SIG-M5 (cell line): ENCODE data around the gene TRAPPC1.
A peak's percentile ranks its signal among the peaks of the same experiment; 100 is the strongest.

ENCODE experiments used
- DNase-seq: peaks from one replicate; lab custom pipeline; 2025; lab: John Stamatoyannopoulos, UW

TRAPPC1 gene

DNA sequence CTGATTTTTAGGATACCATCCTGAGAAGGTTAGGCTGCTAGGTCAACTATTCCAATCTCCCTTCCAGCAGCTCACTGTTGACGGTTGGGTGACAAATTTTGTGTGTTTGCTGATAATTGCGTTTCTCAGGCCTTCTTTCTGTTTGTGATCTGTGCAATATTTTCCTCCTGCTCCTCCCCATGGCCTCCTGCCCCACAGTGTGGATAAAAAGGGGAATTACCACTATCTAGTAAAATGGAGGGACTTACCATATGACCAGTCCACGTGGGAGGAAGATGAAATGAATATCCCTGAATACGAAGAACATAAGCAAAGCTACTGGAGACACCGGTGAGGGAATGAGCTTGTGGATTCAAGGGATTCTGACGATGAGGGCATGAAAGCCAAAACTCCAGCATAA, 34.0 kb downstream of the TRAPPC1 start:
- DNase-seq, result no peak

DNA sequence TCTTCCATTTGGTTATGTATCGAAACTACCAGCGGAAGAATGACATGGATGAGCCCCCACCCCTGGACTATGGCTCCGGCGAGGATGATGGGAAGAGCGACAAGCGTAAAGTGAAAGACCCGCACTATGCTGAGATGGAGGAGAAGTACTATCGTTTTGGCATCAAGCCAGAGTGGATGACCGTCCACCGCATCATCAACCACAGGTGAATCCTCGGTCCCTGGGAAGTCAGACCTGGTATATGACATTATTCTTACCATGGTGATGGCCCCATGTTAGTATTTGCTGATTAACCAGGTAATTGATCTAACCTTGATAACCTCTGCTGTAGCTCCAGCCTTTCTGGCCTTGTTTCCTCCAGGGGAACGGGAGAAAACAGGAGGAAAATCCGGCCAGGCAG, 34.7 kb downstream of the TRAPPC1 start:
- no peak for DNase-seq

DNA sequence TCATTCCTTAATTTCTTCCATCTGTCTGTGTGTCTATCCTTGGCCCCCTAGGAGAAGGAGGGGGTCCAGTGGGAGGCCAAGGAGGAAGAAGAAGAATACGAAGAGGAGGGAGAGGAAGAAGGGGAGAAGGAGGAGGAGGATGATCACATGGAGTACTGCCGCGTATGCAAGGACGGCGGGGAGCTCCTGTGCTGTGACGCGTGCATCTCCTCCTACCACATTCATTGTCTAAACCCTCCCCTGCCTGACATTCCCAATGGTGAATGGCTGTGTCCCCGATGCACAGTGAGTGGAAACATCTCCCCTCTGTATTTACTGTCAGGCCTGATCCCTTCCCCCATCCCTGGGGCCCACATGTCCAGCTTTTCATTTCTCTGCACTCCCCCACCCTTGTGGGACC, 36.9 kb downstream of the TRAPPC1 start:
- no peak for DNase-seq

DNA sequence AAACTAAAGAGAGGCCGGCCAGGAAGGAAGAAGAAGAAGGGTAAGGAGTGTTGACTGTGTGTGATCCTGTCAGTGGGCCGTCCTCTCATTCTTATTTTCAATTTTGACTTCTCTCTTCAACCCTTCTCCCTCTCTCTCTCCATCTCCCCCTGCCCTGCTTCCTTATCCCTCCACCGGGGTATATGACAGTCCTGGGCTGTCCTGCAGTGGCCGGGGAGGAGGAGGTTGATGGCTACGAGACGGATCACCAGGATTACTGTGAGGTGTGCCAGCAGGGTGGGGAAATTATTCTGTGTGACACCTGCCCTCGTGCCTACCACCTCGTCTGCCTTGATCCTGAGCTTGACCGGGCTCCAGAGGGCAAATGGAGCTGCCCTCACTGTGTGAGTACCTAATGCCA, 37.5 kb downstream of the TRAPPC1 start:
- DNase-seq, result no peak

DNA sequence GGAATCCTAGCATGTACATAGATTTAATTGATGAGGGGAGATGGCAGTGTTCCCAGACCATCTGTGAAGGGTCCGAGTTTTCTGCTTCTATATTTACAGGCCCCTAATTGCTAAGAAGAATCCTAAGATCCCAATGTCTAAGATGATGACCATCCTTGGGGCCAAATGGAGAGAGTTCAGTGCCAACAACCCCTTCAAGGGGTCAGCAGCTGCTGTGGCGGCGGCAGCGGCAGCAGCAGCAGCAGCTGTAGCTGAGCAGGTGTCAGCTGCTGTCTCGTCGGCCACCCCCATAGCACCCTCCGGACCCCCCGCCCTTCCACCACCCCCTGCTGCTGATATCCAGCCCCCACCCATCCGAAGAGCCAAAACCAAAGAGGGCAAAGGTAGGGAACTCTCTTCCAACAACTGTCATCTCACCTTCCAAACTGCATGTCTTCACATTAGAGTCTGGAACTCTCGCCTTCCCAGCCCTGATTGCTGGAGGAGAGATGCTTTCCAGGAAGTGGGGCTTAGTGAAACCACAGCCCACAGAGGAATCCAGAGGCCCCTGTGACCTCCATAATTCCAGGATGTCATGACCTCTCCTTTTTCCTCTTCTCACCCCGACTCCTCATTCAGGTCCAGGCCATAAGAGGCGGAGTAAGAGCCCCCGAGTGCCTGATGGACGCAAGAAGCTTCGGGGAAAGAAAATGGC, 38.4 kb downstream of the TRAPPC1 start:
- no peak for DNase-seq

DNA sequence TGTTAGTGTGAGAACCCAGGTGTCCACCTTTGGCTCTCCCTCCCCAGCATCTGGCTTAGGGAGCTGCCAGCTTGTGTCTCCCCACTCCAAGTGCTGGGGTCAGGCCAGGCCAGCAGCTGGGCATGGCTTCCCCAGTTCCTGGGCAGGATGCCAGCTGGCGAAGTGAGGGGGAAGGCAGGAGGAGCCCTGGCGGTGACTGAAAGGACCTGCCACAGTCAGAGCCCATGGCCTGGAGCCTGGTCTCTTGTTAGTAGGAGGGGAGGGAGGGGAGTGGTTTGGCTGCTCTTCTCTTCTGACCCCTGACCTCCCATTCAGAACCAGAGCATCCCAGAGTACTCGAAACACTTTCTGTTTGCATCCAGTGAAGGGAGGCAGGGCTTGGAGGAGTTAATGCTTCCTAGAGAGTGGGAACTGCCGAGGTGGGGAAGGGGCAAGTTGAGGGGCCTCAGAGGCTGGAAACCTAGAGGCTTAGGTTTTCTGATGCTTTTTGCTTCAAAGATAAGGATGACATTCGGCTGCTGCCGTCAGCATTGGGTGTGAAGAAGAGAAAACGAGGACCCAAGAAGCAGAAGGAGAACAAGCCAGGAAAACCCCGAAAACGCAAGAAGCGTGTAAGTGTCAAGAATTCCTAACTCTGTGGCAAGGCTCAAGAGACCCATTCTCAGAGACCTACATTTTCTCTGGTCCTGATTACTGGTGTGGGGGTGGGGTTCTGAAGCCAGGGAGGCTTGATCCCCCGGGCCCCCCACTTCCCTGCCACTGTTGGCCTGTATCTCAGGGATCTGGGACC, 42.4 kb downstream of the TRAPPC1 start:
- DNase-seq, result no peak

DNA sequence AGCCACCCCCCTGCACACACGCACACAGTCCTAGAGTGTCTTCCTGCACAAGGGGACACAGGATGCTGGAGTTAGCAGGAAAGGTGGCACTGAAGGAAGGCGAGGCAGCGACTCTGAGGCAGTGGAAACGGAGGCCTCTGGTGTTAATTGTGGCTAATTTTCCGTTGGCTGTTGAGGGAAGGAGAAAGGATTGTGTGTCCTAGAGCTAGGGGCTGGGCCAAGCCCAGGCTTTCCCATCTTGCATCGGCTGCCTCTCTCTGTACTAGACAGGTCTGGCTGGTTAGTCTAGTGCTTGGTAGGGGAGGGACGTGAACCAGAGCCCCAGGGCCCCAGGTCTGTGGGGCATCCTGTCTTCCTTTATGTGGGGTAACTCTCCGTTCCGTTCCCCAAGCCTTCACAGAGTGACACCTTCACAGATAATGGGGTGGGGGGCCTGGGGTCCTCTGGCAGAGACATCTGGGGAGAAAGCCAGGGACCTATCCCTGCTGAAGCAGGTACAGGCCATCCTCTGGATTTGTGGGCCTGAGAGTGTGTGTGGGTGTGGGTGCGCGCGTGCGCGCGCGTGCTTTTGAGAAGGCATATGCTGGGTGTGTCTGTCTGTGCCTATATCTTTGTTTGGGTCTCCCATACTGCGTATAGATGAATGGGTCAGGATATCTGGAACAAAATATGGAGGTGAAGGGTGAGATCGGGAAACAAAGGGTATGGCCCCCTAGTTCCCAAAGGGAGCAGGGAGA, 43.4 kb downstream of the TRAPPC1 start, which contains the start of gene CHD3:
Gene CHD3, plus strand, starts transcription at position 606 of the 737 bp plus-strand sequence. CDS start 212 bp downstream, outside the sequence.
- DNase-seq, result no peak

DNA sequence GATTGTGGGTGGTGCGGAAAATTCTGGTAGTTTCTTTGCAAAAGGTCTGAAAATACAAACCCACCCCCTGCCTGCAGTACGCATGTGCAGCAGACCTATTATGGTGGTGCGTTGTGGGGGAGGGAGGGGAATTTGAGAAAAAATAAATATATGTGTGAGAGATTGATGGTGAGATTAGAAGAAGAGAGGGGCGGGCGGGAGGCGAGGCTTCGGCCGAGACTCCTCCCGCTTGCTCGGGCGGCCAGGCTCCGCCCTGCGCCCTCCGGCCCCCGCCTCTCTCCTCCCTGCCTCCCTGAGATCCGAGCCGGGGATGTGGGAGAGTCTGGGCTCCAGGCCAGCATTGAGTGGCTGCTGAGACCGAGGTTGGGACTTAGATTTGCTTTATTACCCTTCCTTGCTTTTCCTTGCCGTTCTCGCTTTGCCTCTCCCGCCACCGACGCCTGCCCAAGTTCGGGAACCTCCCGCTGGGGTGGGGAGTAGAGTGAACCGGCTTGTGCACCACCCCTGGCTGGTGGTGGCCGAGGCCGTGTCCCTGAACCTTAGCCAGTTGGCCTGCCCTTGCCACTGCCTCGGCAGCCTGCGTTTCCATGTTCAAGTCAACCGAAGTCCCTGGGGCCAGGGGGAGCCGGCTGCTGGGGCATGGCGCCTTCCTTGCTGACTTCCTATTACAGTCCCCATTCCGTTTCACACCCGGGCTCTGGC, 44.1 kb downstream of the TRAPPC1 start:
- DNase-seq, result peak; percentile 46

DNA sequence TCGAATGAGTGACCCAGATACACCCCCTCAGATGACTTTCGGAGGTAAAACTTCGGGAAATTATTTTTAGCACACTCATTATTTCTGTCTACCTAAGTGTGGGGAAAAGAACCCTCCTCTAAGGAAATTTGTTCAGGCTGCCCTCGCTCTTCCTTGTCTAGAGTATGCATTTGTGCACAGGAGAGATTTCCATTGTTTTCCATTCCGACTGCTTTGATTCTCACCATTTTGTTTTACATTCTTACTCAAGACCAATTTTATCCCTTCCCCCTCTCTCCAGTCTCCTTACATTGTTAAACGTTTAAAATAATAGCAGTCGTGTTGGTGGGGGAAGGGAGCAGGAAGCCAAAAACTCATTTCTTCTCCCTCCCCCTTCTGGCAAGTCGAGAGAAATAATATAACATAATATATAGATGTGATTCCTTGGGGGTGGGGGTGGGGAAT, 44.7 kb downstream of the TRAPPC1 start:
- no peak for DNase-seq

DNA sequence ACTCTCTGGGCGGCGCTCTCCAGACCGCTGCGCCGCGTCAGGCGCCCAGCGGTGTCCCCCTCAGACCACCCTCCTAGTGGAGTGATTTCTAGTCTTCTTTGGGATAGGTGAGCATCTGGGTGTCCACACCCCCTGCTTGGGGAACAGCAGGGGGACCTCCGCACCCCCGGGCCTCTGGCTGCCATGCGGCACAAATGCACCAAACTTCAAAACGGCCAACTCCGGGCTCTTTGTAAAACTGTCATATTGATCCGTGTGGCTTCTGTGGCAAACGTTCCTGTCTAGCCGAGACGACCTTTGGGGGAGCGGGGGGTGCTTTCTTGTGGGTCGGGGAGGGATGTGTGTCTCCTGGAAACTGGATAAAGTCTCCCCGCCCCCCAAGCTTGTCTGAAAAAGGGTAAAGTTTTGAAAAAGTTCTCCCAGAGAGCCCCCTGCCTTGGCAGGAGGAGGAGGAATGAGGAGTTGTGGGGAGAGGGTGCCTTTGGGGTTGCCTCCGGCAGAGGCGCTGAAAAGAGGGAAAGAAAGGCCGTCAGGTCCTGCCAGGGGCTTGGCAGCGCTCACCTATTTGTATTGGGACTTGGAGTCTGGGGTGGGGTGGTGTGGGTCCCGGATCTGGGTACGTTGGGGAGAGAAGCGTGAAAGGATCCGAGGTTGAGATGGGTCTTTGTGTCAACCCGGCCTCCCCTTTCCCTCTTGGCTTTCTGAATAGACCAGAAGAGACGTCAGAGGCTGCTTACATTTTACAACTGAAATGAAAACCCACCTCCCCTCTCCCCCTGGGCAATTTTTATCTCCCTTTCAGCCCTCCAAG, 45.3 kb downstream of the TRAPPC1 start:
- no peak for DNase-seq

DNA sequence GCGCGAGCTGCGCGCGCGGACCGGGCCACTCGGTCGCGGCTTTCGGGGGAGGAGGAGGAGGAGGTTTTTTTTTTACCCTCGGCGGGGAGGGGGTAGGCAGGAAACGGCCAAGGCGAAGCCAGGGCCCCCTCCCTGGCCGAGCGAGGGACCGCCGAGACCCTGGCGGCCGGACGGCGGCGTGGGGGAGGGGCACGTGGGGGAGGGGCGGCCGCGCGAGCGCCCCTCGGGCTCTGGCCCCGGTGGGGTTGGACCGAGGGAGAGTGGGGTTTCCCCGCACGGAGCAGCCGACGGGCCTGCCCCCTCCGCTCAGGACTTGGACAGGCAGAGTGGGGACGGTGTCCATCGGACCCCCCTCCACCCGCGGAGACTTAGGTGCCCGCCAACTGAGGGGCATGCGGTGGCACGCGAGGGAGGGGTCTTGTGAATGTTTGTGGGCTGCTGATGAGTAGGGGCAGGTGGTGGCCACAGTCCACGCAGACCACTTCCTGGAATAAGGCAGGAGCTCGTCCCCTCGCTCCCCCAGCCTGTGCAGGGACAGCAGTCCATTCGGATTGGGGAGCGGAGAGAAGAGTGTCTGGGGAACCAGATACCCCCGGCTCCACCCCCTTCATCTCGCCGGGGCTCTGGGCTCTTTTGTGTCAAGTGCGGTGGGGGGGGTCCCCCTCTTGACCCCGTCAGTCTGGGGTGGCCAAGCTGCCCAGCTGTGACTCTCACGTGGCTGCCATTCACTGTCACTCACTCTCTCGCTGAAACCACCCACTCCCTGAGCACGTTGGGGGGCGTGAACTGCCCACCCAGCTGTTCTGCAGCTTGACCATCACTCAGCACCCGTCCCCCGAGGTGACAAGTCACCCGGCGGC, 46.1 kb downstream of the TRAPPC1 start:
- DNase-seq, result no peak

DNA sequence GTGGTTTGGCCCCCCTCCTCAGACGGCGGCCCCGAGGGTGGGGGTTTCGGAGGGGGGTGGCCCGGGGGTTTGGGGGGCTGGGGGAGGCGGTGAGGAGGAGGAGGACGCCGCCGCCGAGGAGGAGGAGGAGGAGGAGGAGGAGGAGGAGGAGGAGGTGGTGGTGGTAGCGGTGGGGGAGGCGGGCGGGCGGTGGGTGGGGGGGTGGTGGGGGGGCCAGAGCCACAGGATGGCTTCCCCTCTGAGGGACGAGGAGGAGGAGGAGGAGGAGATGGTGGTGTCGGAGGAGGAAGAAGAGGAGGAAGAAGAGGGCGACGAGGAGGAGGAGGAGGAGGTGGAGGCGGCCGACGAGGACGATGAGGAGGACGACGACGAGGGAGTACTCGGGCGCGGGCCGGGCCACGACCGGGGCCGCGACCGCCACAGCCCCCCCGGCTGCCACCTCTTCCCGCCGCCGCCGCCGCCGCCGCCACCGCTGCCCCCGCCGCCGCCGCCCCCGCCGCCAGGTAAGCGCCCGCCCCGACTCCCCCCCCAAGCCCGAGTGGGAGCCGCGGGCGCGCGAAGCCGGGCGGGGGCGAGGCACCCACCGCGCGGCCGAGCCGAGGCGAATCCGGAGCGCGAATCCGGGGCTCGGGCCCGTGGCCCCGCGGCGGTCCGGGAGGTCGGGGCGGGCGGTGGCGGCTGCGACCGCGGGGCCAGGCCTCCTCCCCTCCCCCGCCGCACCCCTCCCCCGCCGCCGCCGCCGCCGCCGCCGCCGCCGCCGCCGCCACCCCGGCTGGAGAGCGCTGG, 47.0 kb downstream of the TRAPPC1 start:
- DNase-seq, result no peak

DNA sequence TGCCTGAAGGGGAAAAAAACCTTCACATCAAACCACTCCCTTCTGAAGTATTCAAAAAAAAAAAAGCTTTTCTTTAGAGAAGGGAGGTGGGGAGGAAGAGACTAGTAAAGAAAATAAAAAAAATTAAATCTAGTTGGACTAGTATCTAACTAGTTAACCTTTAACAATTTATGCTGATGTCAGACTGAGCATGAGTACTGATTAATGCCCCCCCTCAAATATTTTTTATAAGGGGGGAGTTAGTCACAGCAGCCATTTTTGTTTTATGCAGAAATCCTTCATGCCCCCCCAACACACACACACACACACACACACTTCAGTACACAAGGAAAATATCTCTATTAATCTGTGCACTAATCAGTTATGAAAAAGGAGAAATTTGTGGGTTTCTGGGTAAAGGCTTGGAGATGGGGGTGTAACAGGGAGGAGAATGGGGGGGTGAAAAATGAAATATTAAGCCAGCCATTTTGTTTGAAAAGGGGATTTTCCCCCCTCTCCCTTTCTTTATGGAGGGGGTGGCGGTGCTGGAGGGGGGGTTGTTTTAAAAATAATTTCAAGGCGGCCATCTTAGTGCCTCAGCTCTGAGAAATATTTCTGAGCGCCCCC, 47.9 kb downstream of the TRAPPC1 start:
- no peak for DNase-seq

DNA sequence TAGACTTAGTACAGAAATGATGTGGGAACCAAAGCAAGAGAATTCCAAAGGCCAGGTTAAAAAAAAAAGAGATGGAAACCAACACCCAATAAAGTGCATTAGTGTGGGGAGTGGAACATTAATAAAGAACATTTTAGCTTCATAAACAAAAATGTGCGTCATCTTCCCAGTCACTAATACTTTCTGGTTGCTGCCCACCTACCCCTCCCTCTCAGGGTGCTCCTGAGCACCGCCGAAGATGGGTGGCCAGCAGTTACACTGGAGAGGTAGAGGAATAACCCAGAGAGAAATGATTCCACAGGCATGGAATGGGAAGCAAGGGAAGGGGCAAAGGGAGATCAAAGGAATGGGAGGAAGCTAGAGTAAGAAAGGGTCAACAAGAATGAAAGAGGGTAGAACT, 49.1 kb downstream of the TRAPPC1 start:
- no peak for DNase-seq

DNA sequence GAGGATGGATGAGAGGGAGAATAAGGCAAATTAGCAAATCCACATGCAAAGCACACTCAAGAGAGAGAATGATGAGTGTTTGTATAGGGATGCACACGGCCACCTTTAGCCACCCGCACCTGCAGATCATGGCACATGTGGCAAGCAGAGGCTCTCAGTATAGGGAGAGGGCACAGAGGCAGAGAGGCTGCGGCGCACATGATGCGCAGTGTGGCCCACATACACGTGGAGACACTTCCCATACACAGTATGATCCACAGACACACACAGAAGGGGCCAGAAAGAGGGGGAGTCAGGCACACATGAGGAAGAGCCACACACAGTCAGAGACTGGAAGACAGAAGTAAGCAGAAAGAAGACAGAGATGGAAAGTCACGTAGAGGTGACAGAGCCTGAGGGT, 49.7 kb downstream of the TRAPPC1 start:
- no peak for DNase-seq

DNA sequence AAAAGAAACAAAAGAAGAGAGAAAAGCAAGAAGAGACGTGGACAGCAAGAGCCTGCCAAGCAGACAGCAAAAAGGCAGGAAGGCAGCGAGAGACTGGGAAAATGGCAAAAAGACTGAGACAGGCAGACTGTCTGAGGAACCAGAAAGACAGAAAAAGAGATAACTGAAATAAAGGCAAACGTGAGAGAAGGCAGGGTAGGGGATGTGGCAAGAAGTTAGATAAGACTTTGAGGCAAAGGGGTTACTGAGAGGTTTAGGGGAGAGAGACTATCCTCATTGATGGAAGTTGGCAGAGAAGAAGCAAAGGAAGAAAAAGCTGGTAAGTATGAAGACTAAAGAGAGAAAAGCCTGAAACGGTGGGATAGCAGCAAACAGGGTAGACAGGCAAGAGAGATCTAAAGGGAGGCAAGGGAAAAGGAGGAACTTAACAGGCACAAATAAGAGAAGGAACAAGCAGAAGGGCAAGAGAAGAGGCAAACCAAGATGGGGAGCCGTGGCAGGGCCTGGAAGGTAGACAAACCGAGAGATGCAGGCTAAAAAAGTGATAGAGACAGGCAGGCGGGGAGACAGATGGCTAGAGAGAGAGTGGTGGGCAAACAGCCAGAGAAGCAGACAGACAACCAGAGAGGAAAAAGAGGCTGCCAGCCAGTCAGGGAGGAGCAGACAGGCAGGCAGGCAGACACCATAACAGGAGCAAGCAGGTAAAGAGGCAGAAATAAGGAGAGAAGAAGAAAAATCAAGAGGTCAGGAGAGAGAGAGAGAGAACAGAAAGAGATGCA, 50.3 kb downstream of the TRAPPC1 start:
- no peak for DNase-seq
